SU-DHL-6 (cell line): Measurements from ENCODE around the gene SCGB1C2.

Experiments
- CTCF ChIP-seq: fragments of 200-600 bp; sonication (generic); IDR thresholded peaks from one replicate; pipeline ENCODE4 v1.5.1; 2017; ENCODE audit warnings: antibody characterized with exemption, mild to moderate bottlenecking, low read length, moderate library complexity; ENCODE audit not compliant: insufficient read depth, poor library complexity, severe bottlenecking
- EZH2phosphoT487 ChIP-seq: fragments of 200-600 bp; sonication (generic), shearing (Covaris generic); conservative IDR thresholded peaks from 2 replicates; pipeline ENCODE4 v1.6.1; 2018; ENCODE audit warnings: mild to moderate bottlenecking, antibody characterized with exemption, low read length, moderate library complexity, mixed read lengths

GRCh38 chr17:156094-156621 lies 18.8 kb downstream of the SCGB1C2 start:
- no peak for TF ChIP-seq CTCF
- no peak for TF ChIP-seq EZH2phosphoT487
